ENCODE data around the gene KSR2. TPM values are rescaled to one million over a fixed set of nuclear protein-coding genes. Genes with fewer than 3 reads are reported as not detected.

Gene KSR2
- total and polyA plus RNA-seq, 2 of the 4 experiments (the other 2 are of a cell fraction): not detected

DNA sequence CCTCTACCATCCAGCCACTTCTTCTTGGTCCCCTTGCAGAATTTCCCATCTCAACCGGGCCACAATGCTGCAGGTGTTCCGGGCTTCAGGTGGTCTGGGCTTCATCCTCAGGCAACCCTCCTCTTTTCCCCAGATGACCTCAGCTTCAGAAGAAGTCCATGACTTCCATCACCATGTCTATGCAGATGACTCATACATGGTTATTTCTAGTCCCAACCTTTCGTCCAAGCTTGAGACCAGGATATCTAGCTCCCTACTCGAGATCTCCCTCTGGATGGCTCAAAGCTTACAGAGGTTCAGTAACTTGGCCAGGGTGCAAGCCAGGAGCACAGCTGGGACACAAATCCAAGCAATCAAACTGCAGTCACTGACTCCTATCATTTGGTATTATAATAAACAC is 452.8 kb downstream of the KSR2 start:
- BruUV-seq (replicated peaks): no TSS peak
- no peak overlapping the region for H2BK15ac ChIP-seq (ENCODE audit: low read depth, low read length)
- no peaks in the 10 kb centered on the region for H4K20me1 ChIP-seq (ENCODE audit: insufficient read depth, low read length)
- DNase-seq (no peak), ATAC-seq (ENCODE audit: low read depth) (no peak)
- no peak overlapping the region for H4K91ac ChIP-seq (ENCODE audit: insufficient read depth, low read depth, low read length)
- in situ Hi-C loops (cut with MboI; ENCODE audit: low sequenced_read_pairs) (no loop called here), intact Hi-C loops (cut with micrococcal nuclease) (no loop called here), dilution Hi-C loops (cut with HindIII; ENCODE audit: low sequenced_read_pairs, unreplicated experiment) (no loop called here)
- H2AK5ac ChIP-seq (ENCODE audit: low read depth, low read length): no peak overlapping the region
- H3K4me3 ChIP-seq (ENCODE audit: insufficient read depth, low read depth, low read length): no peak overlapping the region
- H3K23ac ChIP-seq (ENCODE audit: low read depth, low read length): no peak overlapping the region
- peaks cover 33% of the 10 kb centered on the region for H3K9me3 ChIP-seq (ENCODE audit: control insufficient read depth, insufficient read depth, low read length)
- H3K9ac ChIP-seq (ENCODE audit: low read depth, low read length): no peak overlapping the region
- no peak overlapping the region for H2BK120ac ChIP-seq (ENCODE audit: low read depth, low read length)
- no peak overlapping the region for H3K27ac ChIP-seq (ENCODE audit: insufficient read depth, low read length)
- POLR2A ChIA-PET (ENCODE audit: unreplicated experiment): no interaction called here
- no peaks in the 10 kb centered on the region for H3K36me3 ChIP-seq (ENCODE audit: control insufficient read depth, insufficient read depth, low read length)
- H3K4me2 ChIP-seq (ENCODE audit: low read depth, low read length): no peak overlapping the region
- TF ChIP-seq BHLHE40 (IDR thresholded peaks at IDR 0.05; ENCODE audit: low read depth, low read length): no peak
- TF ChIP-seq MAFK (IDR thresholded peaks at IDR 0.05; ENCODE audit: low read depth, low read length): no peak
- TF ChIP-seq FOS (IDR thresholded peaks at IDR 0.05; ENCODE audit: low read depth, low read length): no peak
- TF ChIP-seq, protein P1, sequence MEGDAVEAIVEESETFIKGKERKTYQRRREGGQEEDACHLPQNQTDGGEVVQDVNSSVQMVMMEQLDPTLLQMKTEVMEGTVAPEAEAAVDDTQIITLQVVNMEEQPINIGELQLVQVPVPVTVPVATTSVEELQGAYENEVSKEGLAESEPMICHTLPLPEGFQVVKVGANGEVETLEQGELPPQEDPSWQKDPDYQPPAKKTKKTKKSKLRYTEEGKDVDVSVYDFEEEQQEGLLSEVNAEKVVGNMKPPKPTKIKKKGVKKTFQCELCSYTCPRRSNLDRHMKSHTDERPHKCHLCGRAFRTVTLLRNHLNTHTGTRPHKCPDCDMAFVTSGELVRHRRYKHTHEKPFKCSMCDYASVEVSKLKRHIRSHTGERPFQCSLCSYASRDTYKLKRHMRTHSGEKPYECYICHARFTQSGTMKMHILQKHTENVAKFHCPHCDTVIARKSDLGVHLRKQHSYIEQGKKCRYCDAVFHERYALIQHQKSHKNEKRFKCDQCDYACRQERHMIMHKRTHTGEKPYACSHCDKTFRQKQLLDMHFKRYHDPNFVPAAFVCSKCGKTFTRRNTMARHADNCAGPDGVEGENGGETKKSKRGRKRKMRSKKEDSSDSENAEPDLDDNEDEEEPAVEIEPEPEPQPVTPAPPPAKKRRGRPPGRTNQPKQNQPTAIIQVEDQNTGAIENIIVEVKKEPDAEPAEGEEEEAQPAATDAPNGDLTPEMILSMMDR (conservative IDR thresholded peaks at IDR 0.05; ENCODE audit: low read depth, low read length): no peak
- TF ChIP-seq RAD21 (IDR thresholded peaks at IDR 0.05; ENCODE audit: low read length): no peak
- no peak for TF ChIP-seq NFE2L2 (IDR thresholded peaks at IDR 0.05; ENCODE audit: low read depth, low read length)
- TF ChIP-seq POLR2A (IDR thresholded peaks at IDR 0.05; ENCODE audit: low read depth, low read length): no peak
- TF ChIP-seq, protein P2, sequence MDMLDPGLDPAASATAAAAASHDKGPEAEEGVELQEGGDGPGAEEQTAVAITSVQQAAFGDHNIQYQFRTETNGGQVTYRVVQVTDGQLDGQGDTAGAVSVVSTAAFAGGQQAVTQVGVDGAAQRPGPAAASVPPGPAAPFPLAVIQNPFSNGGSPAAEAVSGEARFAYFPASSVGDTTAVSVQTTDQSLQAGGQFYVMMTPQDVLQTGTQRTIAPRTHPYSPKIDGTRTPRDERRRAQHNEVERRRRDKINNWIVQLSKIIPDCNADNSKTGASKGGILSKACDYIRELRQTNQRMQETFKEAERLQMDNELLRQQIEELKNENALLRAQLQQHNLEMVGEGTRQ (IDR thresholded peaks at IDR 0.05; ENCODE audit: low read depth, low read length): no peak
- no peak for TF ChIP-seq CEBPB (IDR thresholded peaks at IDR 0.05; ENCODE audit: low read depth, low read length)
- TF ChIP-seq RCOR1 (IDR thresholded peaks at IDR 0.05; ENCODE audit: insufficient replicate concordance, low read length): no peak
- no peak for TF ChIP-seq SMC3 (IDR thresholded peaks at IDR 0.05; ENCODE audit: low read depth, low read length)
- no peak for TF ChIP-seq CHD1 (IDR thresholded peaks at IDR 0.05; ENCODE audit: low read depth, low read length)
- TF ChIP-seq, protein P3, sequence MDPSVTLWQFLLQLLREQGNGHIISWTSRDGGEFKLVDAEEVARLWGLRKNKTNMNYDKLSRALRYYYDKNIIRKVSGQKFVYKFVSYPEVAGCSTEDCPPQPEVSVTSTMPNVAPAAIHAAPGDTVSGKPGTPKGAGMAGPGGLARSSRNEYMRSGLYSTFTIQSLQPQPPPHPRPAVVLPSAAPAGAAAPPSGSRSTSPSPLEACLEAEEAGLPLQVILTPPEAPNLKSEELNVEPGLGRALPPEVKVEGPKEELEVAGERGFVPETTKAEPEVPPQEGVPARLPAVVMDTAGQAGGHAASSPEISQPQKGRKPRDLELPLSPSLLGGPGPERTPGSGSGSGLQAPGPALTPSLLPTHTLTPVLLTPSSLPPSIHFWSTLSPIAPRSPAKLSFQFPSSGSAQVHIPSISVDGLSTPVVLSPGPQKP (IDR thresholded peaks at IDR 0.05; ENCODE audit: borderline replicate concordance, low read depth, low read length): no peak
- no peak for TF ChIP-seq RFX5 (IDR thresholded peaks at IDR 0.05; ENCODE audit: low read depth, low read length)
- no peak overlapping the region for H4K5ac ChIP-seq (ENCODE audit: low read depth, low read length)
- no peak overlapping the region for H3K18ac ChIP-seq (ENCODE audit: low read depth, low read length)
- CTCF ChIA-PET: no interaction called here
- H3K27me3 ChIP-seq (ENCODE audit: control insufficient read depth, insufficient read depth, low read length): no peaks in the 10 kb centered on the region
- H3K4ac ChIP-seq (ENCODE audit: low read depth, low read length): no peak overlapping the region
- no peak overlapping the region for H3K56ac ChIP-seq (ENCODE audit: extremely low read depth, insufficient read depth, low read length)
- H3K4me1 ChIP-seq (ENCODE audit: control insufficient read depth, insufficient read depth, low read length): no peaks in the 10 kb centered on the region
- 0% methylated on average over 1 of the region's 4 CpGs; no CpG with 5 or more reads in 1 of the 2 experiments for WGBS, 2 experiments (ENCODE audit: extremely low coverage in 2 of 2, insufficient read length in 1 of 2)
- no peak overlapping the region for H3K14ac ChIP-seq (replicated peaks; ENCODE audit: low read depth, low read length)
- H4K8ac ChIP-seq (ENCODE audit: low read depth in 2 of 2, low read length in 2 of 2): no peak overlapping the region
- no peak overlapping the region for H2BK20ac ChIP-seq (ENCODE audit: low read depth, low read length)
- no peak overlapping the region for H2AFZ ChIP-seq (replicated peaks; ENCODE audit: low read length, poor library complexity)
- no peaks in the 10 kb centered on the region for H3K9me1 ChIP-seq (ENCODE audit: insufficient read depth, low read length)
- H2BK5ac ChIP-seq (ENCODE audit: low read depth, low read length, poor library complexity, severe bottlenecking): no peak overlapping the region
- H2AK9ac ChIP-seq (replicated peaks; ENCODE audit: low read depth, low read length, poor library complexity): no peak overlapping the region
- no peaks in the 10 kb centered on the region for H3K79me1 ChIP-seq (ENCODE audit: low read depth in 1 of 2, low read length in 2 of 2)

Data from IMR-90 (cell line).